Kidney (tissue), 14 donors: ENCODE results near the gene LHX2. TPM values are rescaled to one million over a fixed set of nuclear protein-coding genes. Genes with fewer than 3 reads are reported as not detected.

Experiments
- DNase-seq, 5 donors: peaks; one replicate each; pipeline ENCODE4 v3.0.0-alpha.2; 2013 to 2020
- FAIRE-seq: peaks from 2 replicates; lab custom pipeline; 2012; peaks lifted over from hg19 to GRCh38; lab: Jason Lieb, UNC
- H3K27ac ChIP-seq, 2 donors: one replicate each; pipeline ENCODE4 v1.7.0; 2013; ENCODE audit warnings: low read depth in 2 of 2, low read length in 2 of 2, inconsistent platforms in 1 of 2
- H3K27me3 ChIP-seq: one replicate; pipeline ENCODE4 v1.7.1; 2013; ENCODE audit warnings: low read length, inconsistent platforms; ENCODE audit not compliant: control insufficient read depth, insufficient read depth
- H3K36me3 ChIP-seq, 3 donors: one replicate each; pipeline versions ENCODE4 v1.7.0 to v1.7.1; 2013; ENCODE audit warnings: low read length in 3 of 3, control low read depth in 1 of 3, inconsistent platforms in 1 of 3; ENCODE audit not compliant: insufficient read depth in 3 of 3, control insufficient read depth in 2 of 3
- H3K4me1 ChIP-seq, 3 donors: one replicate each; pipeline versions ENCODE4 v1.7.0 to v1.7.1; 2013; ENCODE audit warnings: low read length in 3 of 3, inconsistent platforms in 1 of 3, low read depth in 1 of 3; ENCODE audit not compliant: control insufficient read depth in 2 of 3, insufficient read depth in 2 of 3
- H3K4me3 ChIP-seq, 3 donors: one replicate each; pipeline versions ENCODE4 v1.7.0 to v1.8.1; 2013; ENCODE audit warnings: low read length in 3 of 3, control low read depth in 1 of 3, inconsistent platforms in 1 of 3
- H3K9ac ChIP-seq, 3 donors: one replicate each; pipeline versions ENCODE4 v1.7.0 to v1.7.1; 2013; ENCODE audit warnings: low read length in 3 of 3, control low read depth in 1 of 3, inconsistent platforms in 1 of 3
- H3K9me3 ChIP-seq, 3 donors: one replicate each; pipeline versions ENCODE4 v1.7.0 to v1.7.1; 2013; ENCODE audit warnings: low read length in 3 of 3, control low read depth in 1 of 3, inconsistent platforms in 1 of 3; ENCODE audit not compliant: control insufficient read depth in 2 of 3, insufficient read depth in 1 of 3
- CTCF ChIP-seq: IDR thresholded peaks from 3 replicates; pipeline ENCODE4 v1.5.1; 2012; ENCODE audit warnings: mild to moderate bottlenecking, moderate library complexity, borderline replicate concordance; ENCODE audit not compliant: insufficient read depth; ENCODE audit errors: extremely low read depth
- intact Hi-C: fragments of 100-400 bp; cut with DNase I; formaldehyde crosslinking; loops from one replicate; pipeline ENCODE4 v1.11.1; 2022
- polyA plus RNA-seq: library from polyadenylated mRNA; stranded (reverse); fragments of 350-450 nt; fragmentation: Illumina TruSeq; extraction: RNeasy Lipid Tissue Mini Kit (QIAGEN cat#74804); gene quantifications from one replicate; pipeline ENCODE4 v1.2.3, GENCODE V29; 2014; ENCODE audit warnings: low read depth, low replicate concordance; ENCODE audit not compliant: insufficient read depth
- total RNA-seq: library from RNA; stranded (reverse); fragmentation: NEBNext Ultra II Directional; extraction: Animal tissue kit (Norgen Biotek cat#: 25700); gene quantifications from one replicate; pipeline ENCODE4 v1.2.1, GENCODE V29; 2021
- donor health status: control.
- donor health status: control.
- donor health status: control.
- donor health status: control.
- donor health status: control.
- donor health status: DM: yes; HTN: yes; CAD: no.
- donor health status: Normal renal cell carcinoma (clear cell type).

LHX2 gene
- total and polyA plus RNA-seq, 2 donors from 2014 or later = not detected

GRCh38 chr9:124010665-124011321 lies 775 bp upstream of the LHX2 start:
- H3K36me3 ChIP-seq = no peaks in the 10 kb centered on the region
- H3K4me3 ChIP-seq = no peak overlapping the region
- intact Hi-C loops = no loop called here
- peaks cover 0 to 7% (median 0%) of the 10 kb centered on the region in 3 donors for H3K4me1 ChIP-seq
- H3K9ac ChIP-seq = no peak overlapping the region
- DNase-seq (peak in 3 of 5 donors; percentile 31 to 65 (median 55)), FAIRE-seq (no peak)
- H3K27me3 ChIP-seq = peaks cover 64% of the 10 kb centered on the region
- H3K27ac ChIP-seq = no peak overlapping the region
- no peak for TF ChIP-seq CTCF
- no peaks in the 10 kb centered on the region for H3K9me3 ChIP-seq

- intact Hi-C loops = no loop called here
- Histone ChIP-seq H3K9me3 (no peaks in the 10 kb centered on the region), H3K27me3 (peaks cover 57% of the 10 kb centered on the region), H3K9ac (no peak overlapping the region), H3K4me3 (no peak overlapping the region), H3K4me1 (peaks cover 0 to 10% (median 0%) of the 10 kb centered on the region in 3 donors), H3K36me3 (no peaks in the 10 kb centered on the region), H3K27ac (no peak overlapping the region)
- TF ChIP-seq CTCF = no peak
- FAIRE-seq = no peak
- peak in 1 of 5 donors; percentile 29 for DNase-seq
Measured at GRCh38 chr9:124012368-124013301, 1.1 kb downstream of the LHX2 start.

- H3K4me1 ChIP-seq = peaks cover 0 to 10% (median 0%) of the 10 kb centered on the region in 3 donors
Measured at GRCh38 chr9:124013309-124014210, 2.0 kb downstream of the LHX2 start.

More at GRCh38 chr9:124013309-124014210, 2.0 kb downstream of the LHX2 start:
- no peaks in the 10 kb centered on the region for H3K9me3 ChIP-seq
- H3K27me3 ChIP-seq = peaks cover 55% of the 10 kb centered on the region
- no peak overlapping the region for H3K9ac ChIP-seq
- no peaks in the 10 kb centered on the region for H3K36me3 ChIP-seq
- intact Hi-C loops = no loop called here
- FAIRE-seq = no peak
- no peak for TF ChIP-seq CTCF
- no peak overlapping the region for H3K27ac ChIP-seq
- DNase-seq = peak in 2 of 5 donors; percentile 37 to 41
- no peak overlapping the region for H3K4me3 ChIP-seq
